Lung (tissue), 12 donors: ENCODE data around the gene CAMK1D. TPM values are rescaled to one million over a fixed set of nuclear protein-coding genes. Genes with fewer than 3 reads are reported as not detected.

Experiments used
- ATAC-seq: fragments of 200-7000 bp; cut with Tn5 transposase; one replicate; pipeline ENCODE4 v1.9.1; 2020; ENCODE audit warnings: moderate number of reproducible peaks; ENCODE audit not compliant: insufficient read depth, low FRiP score
- DNase-seq, 3 donors: peaks; one replicate each; pipeline ENCODE4 v3.0.0-alpha.2; 2013 to 2017
- H3K27ac ChIP-seq, 2 donors: one replicate each; pipeline ENCODE4 v1.5.1; 2013; ENCODE audit warnings: mild to moderate bottlenecking in 2 of 2, moderate library complexity in 2 of 2, control low read depth in 1 of 2, inconsistent platforms in 1 of 2, low read depth in 1 of 2, low read length in 1 of 2
- H3K27me3 ChIP-seq, 3 donors: one replicate each; pipeline ENCODE4 v1.5.1; 2013; ENCODE audit warnings: low read length in 2 of 3; ENCODE audit not compliant: control insufficient read depth in 3 of 3, insufficient read depth in 3 of 3
- H3K36me3 ChIP-seq, 4 donors: one replicate each; pipeline ENCODE4 v1.5.1; 2013; ENCODE audit warnings: low read length in 4 of 4, mild to moderate bottlenecking in 1 of 4, moderate library complexity in 1 of 4; ENCODE audit not compliant: control insufficient read depth in 4 of 4, insufficient read depth in 4 of 4
- H3K4me1 ChIP-seq, 5 donors: one replicate each; pipeline ENCODE4 v1.5.1; 2013; ENCODE audit warnings: low read length in 5 of 5, mild to moderate bottlenecking in 2 of 5, moderate library complexity in 1 of 5; ENCODE audit not compliant: control insufficient read depth in 5 of 5, insufficient read depth in 5 of 5
- H3K4me3 ChIP-seq: one replicate; pipeline ENCODE4 v1.5.1; 2013; ENCODE audit warnings: mild to moderate bottlenecking, control low read depth, moderate library complexity
- H3K9ac ChIP-seq, 2 donors: one replicate each; pipeline ENCODE4 v1.5.1; 2013; ENCODE audit warnings: low read length in 2 of 2, control low read depth in 1 of 2; ENCODE audit not compliant: insufficient read depth in 1 of 2
- H3K9me3 ChIP-seq, 4 donors: one replicate each; pipeline ENCODE4 v1.5.1; 2013; ENCODE audit warnings: low read length in 3 of 4, mild to moderate bottlenecking in 1 of 4, moderate library complexity in 1 of 4; ENCODE audit not compliant: control insufficient read depth in 4 of 4, insufficient read depth in 3 of 4
- WGBS, 2 donors: extraction: QIAGEN DNeasy Blood & Tissue Kit; methylation state at CpG; one replicate each; pipeline ENCODE4 v1.1.7; 2013; 5-methylcytosine and 5-hydroxymethylcytosine counted together
- polyA plus RNA-seq, 2 donors: library from polyadenylated mRNA; stranded (reverse); fragments of 200-250 nt; gene quantifications; one replicate each; pipeline ENCODE4 v1.2.1, GENCODE V29; 2013
- total RNA-seq, 2 donors: library from RNA; depleted of rRNA in 1 of 2; stranded (reverse); fragments of >200 nt in 1 of 2; gene quantifications; one replicate each; pipeline ENCODE4 v1.2.1, GENCODE V29; 2014 to 2021
- TF ChIP-seq, protein P1 (sequence below): IDR thresholded peaks from 2 replicates; pipeline ENCODE4 v1.5.1; 2012; ENCODE audit warnings: mild to moderate bottlenecking; ENCODE audit errors: control extremely low read depth, extremely low read depth
- donor health status: control.
- donor health status: control.
- donor health status: Bipolar disorder and iron deficiency.
- donor health status: healthy.
- donor health status: DM: yes; HTN: yes; CAD: no.

CAMK1D gene
- total and polyA plus RNA-seq, 4 donors = 3.2 to 37.4 (median 7.0) TPM

DNA sequence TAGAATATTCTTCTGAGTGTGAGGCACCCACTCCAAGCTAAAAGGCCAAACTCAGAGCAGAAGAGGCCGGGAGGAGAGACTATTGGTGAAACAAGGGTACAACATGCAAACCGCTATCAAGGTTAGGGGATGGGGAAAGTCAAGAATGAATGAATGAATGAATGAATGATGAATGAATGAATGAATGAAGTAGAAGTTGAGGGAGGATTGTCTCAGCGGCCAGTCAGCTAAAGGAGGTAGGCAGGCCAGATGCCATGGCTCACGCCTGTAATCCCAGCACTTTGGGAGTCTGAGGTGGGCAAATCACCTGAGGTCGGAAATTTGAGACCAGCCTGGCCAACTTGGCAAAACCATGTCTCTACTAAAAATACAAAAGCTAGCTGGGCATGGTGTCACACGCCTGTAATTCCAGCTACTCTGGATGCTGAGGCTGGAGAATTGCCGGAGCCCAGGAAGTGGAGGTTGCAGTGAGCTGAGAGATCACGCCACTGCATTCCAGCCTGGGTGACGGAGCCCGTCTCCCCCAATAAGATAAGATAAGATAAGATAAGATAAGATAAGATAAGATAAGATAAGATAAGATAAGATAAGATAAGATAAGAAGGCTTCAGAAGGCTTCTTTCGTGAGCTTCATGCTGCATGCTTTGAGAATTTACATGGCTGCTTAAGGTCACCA is 401.3 kb downstream of the CAMK1D start:
- H3K4me1 ChIP-seq = peaks cover 0 to 1% (median 0%) of the 10 kb centered on the region in 5 donors
- WGBS, 2 donors = 78 to 92% methylated on average over 11 of the region's 11 CpGs
- no peak overlapping the region for H3K27ac ChIP-seq
- H3K36me3 ChIP-seq = no peaks in the 10 kb centered on the region
- DNase-seq (no peak), ATAC-seq (no peak)
- peaks cover 0 to 1% (median 0%) of the 10 kb centered on the region in 4 donors for H3K9me3 ChIP-seq
- no peak overlapping the region for H3K4me3 ChIP-seq
- peaks cover 0 to 36% (median 0%) of the 10 kb centered on the region in 3 donors for H3K27me3 ChIP-seq
- no peak overlapping the region for H3K9ac ChIP-seq
- TF ChIP-seq, protein P1, sequence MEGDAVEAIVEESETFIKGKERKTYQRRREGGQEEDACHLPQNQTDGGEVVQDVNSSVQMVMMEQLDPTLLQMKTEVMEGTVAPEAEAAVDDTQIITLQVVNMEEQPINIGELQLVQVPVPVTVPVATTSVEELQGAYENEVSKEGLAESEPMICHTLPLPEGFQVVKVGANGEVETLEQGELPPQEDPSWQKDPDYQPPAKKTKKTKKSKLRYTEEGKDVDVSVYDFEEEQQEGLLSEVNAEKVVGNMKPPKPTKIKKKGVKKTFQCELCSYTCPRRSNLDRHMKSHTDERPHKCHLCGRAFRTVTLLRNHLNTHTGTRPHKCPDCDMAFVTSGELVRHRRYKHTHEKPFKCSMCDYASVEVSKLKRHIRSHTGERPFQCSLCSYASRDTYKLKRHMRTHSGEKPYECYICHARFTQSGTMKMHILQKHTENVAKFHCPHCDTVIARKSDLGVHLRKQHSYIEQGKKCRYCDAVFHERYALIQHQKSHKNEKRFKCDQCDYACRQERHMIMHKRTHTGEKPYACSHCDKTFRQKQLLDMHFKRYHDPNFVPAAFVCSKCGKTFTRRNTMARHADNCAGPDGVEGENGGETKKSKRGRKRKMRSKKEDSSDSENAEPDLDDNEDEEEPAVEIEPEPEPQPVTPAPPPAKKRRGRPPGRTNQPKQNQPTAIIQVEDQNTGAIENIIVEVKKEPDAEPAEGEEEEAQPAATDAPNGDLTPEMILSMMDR = no peak

DNA sequence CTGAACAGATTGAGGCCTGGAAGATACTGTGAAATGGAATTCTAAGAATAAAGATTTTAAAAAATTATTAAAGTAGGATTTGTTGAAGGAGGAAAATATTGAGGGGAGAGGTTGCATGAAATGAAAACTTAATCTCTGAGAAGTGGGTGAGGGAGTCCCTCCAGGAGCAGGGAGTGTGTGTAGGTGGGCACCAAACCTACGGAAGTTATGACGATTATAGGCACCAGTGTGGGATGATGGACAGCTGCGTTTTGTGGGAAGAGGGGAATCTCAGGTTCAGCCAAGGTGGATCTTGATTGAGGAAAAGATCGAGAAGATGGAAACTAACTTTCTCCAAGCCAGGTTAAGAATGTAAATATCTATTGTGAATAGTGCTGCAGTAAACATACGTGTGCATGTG is 405.7 kb downstream of the CAMK1D start:
- Histone ChIP-seq H3K9ac (no peak overlapping the region), H3K9me3 (peaks cover 0 to 1% (median 0%) of the 10 kb centered on the region in 4 donors), H3K27ac (no peak overlapping the region), H3K4me1 (peaks cover 0 to 1% (median 0%) of the 10 kb centered on the region in 5 donors), H3K27me3 (peaks cover 0 to 16% (median 2%) of the 10 kb centered on the region in 3 donors), H3K36me3 (no peaks in the 10 kb centered on the region), H3K4me3 (no peak overlapping the region)
- TF ChIP-seq, protein P1 = no peak
- DNase-seq = no peak
- no peak for ATAC-seq
- 96 to 99% methylated on average over 5 of the region's 5 CpGs for WGBS, 2 donors

GRCh38 chr10:12757351-12757750 is 408.0 kb downstream of the CAMK1D start:
- H3K36me3 ChIP-seq = no peaks in the 10 kb centered on the region
- peaks cover 0 to 7% (median 2%) of the 10 kb centered on the region in 3 donors for H3K27me3 ChIP-seq
- H3K9me3 ChIP-seq = peaks cover 0 to 1% (median 0%) of the 10 kb centered on the region in 4 donors
- ATAC-seq (no peak), DNase-seq (no peak)
- H3K27ac ChIP-seq = no peak overlapping the region
- no peak overlapping the region for H3K9ac ChIP-seq
- no peak overlapping the region for H3K4me3 ChIP-seq
- 89 to 90% methylated on average over 2 of the region's 2 CpGs for WGBS, 2 donors
- H3K4me1 ChIP-seq = peaks cover 0 to 1% (median 0%) of the 10 kb centered on the region in 5 donors
- TF ChIP-seq, protein P1 = no peak
